WTC11 (cell line): ENCODE measurements around the gene BCAP29. TPM values are rescaled to one million over a fixed set of nuclear protein-coding genes. Genes with fewer than 3 reads are reported as not detected.

ENCODE experiments used
- ATAC-seq: fragments of 200-7000 bp; cut with Tn5 transposase; 2 replicates; pipeline ENCODE4 v1.10.0; 2021; ENCODE audit warnings: mild to moderate bottlenecking, moderate library complexity
- CTCF ChIA-PET: fragments of 300-600 bp; sonication (Branson Sonifier 250); formaldehyde crosslinking; loops from one replicate; lab custom pipeline; 2021; ENCODE audit warnings: antibody characterized with exemption; lab: Charles Lee
- POLR2A ChIA-PET: fragments of 350-600 bp; sonication (Branson Sonifier 250); formaldehyde crosslinking; loops from one replicate; lab custom pipeline; 2021; ENCODE audit warnings: antibody characterized with exemption; lab: Charles Lee
- DNase-seq: peaks from one replicate; pipeline ENCODE4 v3.0.0; 2021; ENCODE audit warnings: low spot score
- H3K27ac Mint-ChIP-seq: 2 replicates; pipeline ENCODE4 v1.8.0; 2021; ENCODE audit warnings: mixed read lengths
- H3K27me3 Mint-ChIP-seq: 2 replicates; pipeline ENCODE4 v1.8.0; 2021; ENCODE audit warnings: low read depth, mild to moderate bottlenecking, moderate library complexity, mixed read lengths
- H3K36me3 Mint-ChIP-seq: 2 replicates; pipeline ENCODE4 v1.8.0; 2021; ENCODE audit warnings: mixed read lengths
- H3K4me1 Mint-ChIP-seq: 2 replicates; pipeline ENCODE4 v1.8.0; 2022; ENCODE audit warnings: mixed read lengths
- H3K4me3 Mint-ChIP-seq: 2 replicates; pipeline ENCODE4 v1.8.0; 2021; ENCODE audit warnings: mild to moderate bottlenecking, moderate library complexity, mixed read lengths
- H3K9me3 Mint-ChIP-seq: 2 replicates; pipeline ENCODE4 v1.8.0; 2021; ENCODE audit warnings: mixed read lengths
- AR ChIP-seq: fragments of 250-450 bp; sonication (Bioruptor Pico); IDR thresholded peaks from 2 replicates; pipeline ENCODE4 v1.9.0; 2021; ENCODE audit warnings: mild to moderate bottlenecking
- ERG ChIP-seq: fragments of 250-450 bp; sonication (Bioruptor Pico); IDR thresholded peaks from 2 replicates; pipeline ENCODE4 v1.8.0; 2021; ENCODE audit warnings: mild to moderate bottlenecking
- ESRRA ChIP-seq: sonication (generic); formaldehyde crosslinking; IDR thresholded peaks from 2 replicates; pipeline ENCODE4 v1.8.1; 2022; ENCODE audit warnings: mild to moderate bottlenecking, missing genetic modification reagents, borderline replicate concordance
- FOXK1 ChIP-seq: sonication (generic); formaldehyde crosslinking; IDR thresholded peaks from 2 replicates; pipeline ENCODE4 v1.8.0; 2022; ENCODE audit warnings: mild to moderate bottlenecking, moderate library complexity, missing genetic modification reagents
- GRHL2 ChIP-seq: fragments of 250-450 bp; sonication (Bioruptor Pico); IDR thresholded peaks from 2 replicates; pipeline ENCODE4 v1.8.0; 2022; ENCODE audit warnings: mild to moderate bottlenecking, moderate library complexity; ENCODE audit not compliant: insufficient replicate concordance, severe bottlenecking
- IRF2 ChIP-seq: sonication (generic); formaldehyde crosslinking; IDR thresholded peaks from 2 replicates; pipeline ENCODE4 v1.8.0; 2022; ENCODE audit warnings: low read depth, missing genetic modification reagents, borderline replicate concordance
- ZNF121 ChIP-seq: sonication (generic); formaldehyde crosslinking; IDR thresholded peaks from 2 replicates; pipeline ENCODE4 v1.8.0; 2023; ENCODE audit warnings: missing genetic modification reagents
- ZNF317 ChIP-seq: sonication (generic); formaldehyde crosslinking; IDR thresholded peaks from 2 replicates; pipeline ENCODE4 v1.8.1; 2023; ENCODE audit warnings: low read depth, mild to moderate bottlenecking, moderate library complexity, missing genetic modification reagents, borderline replicate concordance
- total RNA-seq: library from RNA; stranded (reverse); gene quantifications from 3 replicates; pipeline ENCODE4 v1.2.3, GENCODE V29; 2021
- TF ChIP-seq, protein P1 (sequence below): fragments of 250-450 bp; sonication (Bioruptor Pico); IDR thresholded peaks from 2 replicates; pipeline ENCODE4 v1.9.0; 2021; ENCODE audit warnings: moderate library complexity, mild to moderate bottlenecking, inconsistent platforms, borderline replicate concordance
- TF ChIP-seq, protein P2 (sequence below): sonication (generic); formaldehyde crosslinking; IDR thresholded peaks from 2 replicates; pipeline ENCODE4 v1.8.1; 2022; ENCODE audit warnings: low read depth, mild to moderate bottlenecking, moderate library complexity, missing genetic modification reagents, borderline replicate concordance
- TF ChIP-seq, protein P3 (sequence below): fragments of 250-450 bp; sonication (Bioruptor Pico); IDR thresholded peaks from 2 replicates; pipeline ENCODE4 v1.9.0; 2021; ENCODE audit warnings: mild to moderate bottlenecking, borderline replicate concordance

The BCAP29 gene
- total RNA-seq, 1 experiment from 2014 or later, result 14.5 TPM

GRCh38 chr7:107631588-107632491, 51.8 kb downstream of the BCAP29 start:
- no peaks in the 10 kb centered on the region for H3K27me3 Mint-ChIP-seq
- POLR2A ChIA-PET, result no interaction called here
- H3K27ac Mint-ChIP-seq, result no peak overlapping the region
- CTCF ChIA-PET, result interaction anchor here (1.1 kb wide), 1 partner anchor 243 kb away, joined by 3 read pairs; no protein-coding TSS in a partner anchor
- H3K4me1 Mint-ChIP-seq, result peaks cover 19% of the 10 kb centered on the region
- peaks cover 6% of the 10 kb centered on the region for H3K9me3 Mint-ChIP-seq
- H3K4me3 Mint-ChIP-seq, result no peak overlapping the region
- DNase-seq, result no peak
- H3K36me3 Mint-ChIP-seq, result no peaks in the 10 kb centered on the region
- peak; percentile 44; the same call in 1 of the 2 replicates for ATAC-seq
- TF ChIP-seq ZNF317 (CRISPR knock-in tag), result no peak

DNA sequence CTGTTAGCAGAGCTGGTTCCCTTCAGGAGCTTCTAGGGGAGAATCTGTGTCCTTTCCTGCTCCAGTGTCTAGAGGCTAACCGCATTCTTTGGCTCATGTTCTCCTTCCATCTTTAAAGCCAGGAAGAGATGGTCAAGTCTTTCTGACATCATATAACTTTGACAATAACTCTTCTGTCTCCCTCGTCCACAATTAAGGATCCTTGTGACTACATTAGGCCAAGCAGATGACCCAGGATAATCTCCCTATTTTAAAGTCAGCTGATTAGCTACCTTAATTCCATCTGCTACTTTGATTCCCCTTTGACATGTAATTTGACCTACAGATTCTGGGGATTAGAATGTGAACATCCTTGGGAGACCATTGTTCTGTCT, 52.4 kb downstream of the BCAP29 start:
- Mint-ChIP-seq H3K27ac (no peak overlapping the region), H3K4me1 (peaks cover 19% of the 10 kb centered on the region), H3K36me3 (no peaks in the 10 kb centered on the region), H3K4me3 (no peak overlapping the region), H3K9me3 (no peaks in the 10 kb centered on the region), H3K27me3 (no peaks in the 10 kb centered on the region)
- POLR2A ChIA-PET, result no interaction called here
- ATAC-seq, result no peak
- CTCF ChIA-PET, result interaction anchor here (1.1 kb wide), 1 partner anchor 242 kb away, joined by 3 read pairs; no protein-coding TSS in a partner anchor
- TF ChIP-seq, protein P1, sequence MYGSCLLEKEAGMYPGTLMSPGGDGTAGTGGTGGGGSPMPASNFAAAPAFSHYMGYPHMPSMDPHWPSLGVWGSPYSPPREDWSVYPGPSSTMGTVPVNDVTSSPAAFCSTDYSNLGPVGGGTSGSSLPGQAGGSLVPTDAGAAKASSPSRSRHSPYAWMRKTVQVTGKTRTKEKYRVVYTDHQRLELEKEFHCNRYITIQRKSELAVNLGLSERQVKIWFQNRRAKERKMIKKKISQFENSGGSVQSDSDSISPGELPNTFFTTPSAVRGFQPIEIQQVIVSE (CRISPR knock-in tag), result no peak
- TF ChIP-seq IRF2 (CRISPR knock-in tag) (no peak), AR (CRISPR knock-in tag) (no peak), ERG (CRISPR knock-in tag) (no peak), GRHL2 (CRISPR knock-in tag) (no peak), ESRRA (CRISPR knock-in tag) (no peak), ZNF121 (CRISPR knock-in tag) (no peak), FOXK1 (no peak)
- TF ChIP-seq, protein P2, sequence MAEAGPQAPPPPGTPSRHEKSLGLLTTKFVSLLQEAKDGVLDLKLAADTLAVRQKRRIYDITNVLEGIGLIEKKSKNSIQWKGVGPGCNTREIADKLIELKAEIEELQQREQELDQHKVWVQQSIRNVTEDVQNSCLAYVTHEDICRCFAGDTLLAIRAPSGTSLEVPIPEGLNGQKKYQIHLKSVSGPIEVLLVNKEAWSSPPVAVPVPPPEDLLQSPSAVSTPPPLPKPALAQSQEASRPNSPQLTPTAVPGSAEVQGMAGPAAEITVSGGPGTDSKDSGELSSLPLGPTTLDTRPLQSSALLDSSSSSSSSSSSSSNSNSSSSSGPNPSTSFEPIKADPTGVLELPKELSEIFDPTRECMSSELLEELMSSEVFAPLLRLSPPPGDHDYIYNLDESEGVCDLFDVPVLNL (CRISPR knock-in tag), result no peak
- TF ChIP-seq, protein P3, sequence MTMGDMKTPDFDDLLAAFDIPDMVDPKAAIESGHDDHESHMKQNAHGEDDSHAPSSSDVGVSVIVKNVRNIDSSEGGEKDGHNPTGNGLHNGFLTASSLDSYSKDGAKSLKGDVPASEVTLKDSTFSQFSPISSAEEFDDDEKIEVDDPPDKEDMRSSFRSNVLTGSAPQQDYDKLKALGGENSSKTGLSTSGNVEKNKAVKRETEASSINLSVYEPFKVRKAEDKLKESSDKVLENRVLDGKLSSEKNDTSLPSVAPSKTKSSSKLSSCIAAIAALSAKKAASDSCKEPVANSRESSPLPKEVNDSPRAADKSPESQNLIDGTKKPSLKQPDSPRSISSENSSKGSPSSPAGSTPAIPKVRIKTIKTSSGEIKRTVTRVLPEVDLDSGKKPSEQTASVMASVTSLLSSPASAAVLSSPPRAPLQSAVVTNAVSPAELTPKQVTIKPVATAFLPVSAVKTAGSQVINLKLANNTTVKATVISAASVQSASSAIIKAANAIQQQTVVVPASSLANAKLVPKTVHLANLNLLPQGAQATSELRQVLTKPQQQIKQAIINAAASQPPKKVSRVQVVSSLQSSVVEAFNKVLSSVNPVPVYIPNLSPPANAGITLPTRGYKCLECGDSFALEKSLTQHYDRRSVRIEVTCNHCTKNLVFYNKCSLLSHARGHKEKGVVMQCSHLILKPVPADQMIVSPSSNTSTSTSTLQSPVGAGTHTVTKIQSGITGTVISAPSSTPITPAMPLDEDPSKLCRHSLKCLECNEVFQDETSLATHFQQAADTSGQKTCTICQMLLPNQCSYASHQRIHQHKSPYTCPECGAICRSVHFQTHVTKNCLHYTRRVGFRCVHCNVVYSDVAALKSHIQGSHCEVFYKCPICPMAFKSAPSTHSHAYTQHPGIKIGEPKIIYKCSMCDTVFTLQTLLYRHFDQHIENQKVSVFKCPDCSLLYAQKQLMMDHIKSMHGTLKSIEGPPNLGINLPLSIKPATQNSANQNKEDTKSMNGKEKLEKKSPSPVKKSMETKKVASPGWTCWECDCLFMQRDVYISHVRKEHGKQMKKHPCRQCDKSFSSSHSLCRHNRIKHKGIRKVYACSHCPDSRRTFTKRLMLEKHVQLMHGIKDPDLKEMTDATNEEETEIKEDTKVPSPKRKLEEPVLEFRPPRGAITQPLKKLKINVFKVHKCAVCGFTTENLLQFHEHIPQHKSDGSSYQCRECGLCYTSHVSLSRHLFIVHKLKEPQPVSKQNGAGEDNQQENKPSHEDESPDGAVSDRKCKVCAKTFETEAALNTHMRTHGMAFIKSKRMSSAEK (CRISPR knock-in tag), result no peak
- no peak for DNase-seq
